ENCODE data around the gene DHRS3.

DHRS3 gene

GRCh38 chr1:12548973-12549459 is 69.0 kb downstream of the DHRS3 start:
- DNase-seq (ENCODE audit: low read depth): no peak
- no peak overlapping the region for H3K4me3 ChIP-seq (ENCODE audit: low read depth, low read length)
- TF ChIP-seq CTCF (IDR thresholded peaks at IDR 0.05; ENCODE audit: insufficient read depth, low read depth, low read length, missing control alignments): no peak

DNA sequence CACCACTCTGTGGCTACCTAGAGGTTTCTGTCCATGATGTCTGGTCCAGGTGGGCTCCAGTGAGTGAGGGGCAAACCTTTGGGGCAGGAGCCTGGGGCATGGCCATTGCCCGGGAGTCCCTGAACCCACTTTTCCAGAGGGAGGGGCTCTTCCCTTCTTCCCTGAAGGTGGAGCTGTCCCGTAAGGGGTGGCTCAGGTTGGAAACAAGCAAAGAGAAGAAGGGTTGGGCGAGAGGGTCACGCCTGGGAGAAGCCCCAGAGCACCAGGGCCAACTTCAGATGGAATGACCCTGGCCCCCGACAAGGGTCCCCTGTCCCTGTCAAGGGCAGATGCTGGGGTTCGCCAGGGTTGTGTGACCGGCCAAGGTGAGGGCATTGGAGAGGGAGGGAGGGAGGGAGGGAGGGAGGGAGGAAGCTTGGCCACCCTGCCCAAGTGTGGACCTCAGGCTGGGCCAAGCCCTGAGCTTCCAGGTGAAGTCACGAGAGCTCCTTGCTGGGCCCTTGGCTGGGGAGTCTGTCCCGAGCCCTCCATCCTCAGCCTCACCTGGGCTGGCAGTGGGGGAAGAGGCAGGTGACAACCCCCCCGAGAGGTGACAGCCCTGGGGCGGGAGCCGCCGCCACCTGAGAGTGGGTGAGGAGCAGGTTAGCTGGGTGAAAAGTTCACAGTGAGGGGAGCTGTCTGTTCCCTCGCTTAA is 69.6 kb downstream of the DHRS3 start:
- no peak for TF ChIP-seq CTCF (IDR thresholded peaks at IDR 0.05; ENCODE audit: insufficient read depth, low read depth, low read length, missing control alignments)
- no peak overlapping the region for H3K4me3 ChIP-seq (ENCODE audit: low read depth, low read length)
- DNase-seq (ENCODE audit: low read depth): no peak

- no peak overlapping the region for H3K4me3 ChIP-seq (ENCODE audit: low read depth, low read length)
- no peak for DNase-seq (ENCODE audit: low read depth)
- no peak for TF ChIP-seq CTCF (IDR thresholded peaks at IDR 0.05; ENCODE audit: insufficient read depth, low read depth, low read length, missing control alignments)
Measured at GRCh38 chr1:12547586-12548225, 70.3 kb downstream of the DHRS3 start.

- no peak for DNase-seq (ENCODE audit: low read depth)
- no peak for TF ChIP-seq CTCF (IDR thresholded peaks at IDR 0.05; ENCODE audit: insufficient read depth, low read depth, low read length, missing control alignments)
- H3K4me3 ChIP-seq (ENCODE audit: low read depth, low read length): no peak overlapping the region
Measured at GRCh38 chr1:12546771-12547585, 71.0 kb downstream of the DHRS3 start.

DNA sequence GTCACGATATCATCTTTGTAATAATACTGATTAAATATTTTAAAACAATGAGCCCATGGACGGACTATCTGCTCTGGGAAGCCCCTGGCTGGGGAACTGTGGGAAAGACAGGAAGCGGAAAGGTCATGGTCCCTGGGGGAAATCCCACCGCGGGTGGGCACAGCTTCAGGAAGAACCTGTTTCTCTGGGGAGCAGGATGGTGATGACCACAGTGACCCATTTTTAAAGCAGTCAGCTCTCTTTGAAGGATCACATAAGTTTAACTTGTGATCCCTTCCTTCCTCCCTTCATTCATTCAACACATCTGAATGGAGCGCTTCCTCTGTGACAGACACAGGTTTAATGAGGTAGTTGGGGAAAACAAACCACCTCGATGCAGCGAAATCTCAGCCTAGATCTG is 73.0 kb downstream of the DHRS3 start:
- no peak overlapping the region for H3K4me3 ChIP-seq (ENCODE audit: low read depth, low read length)
- no peak for TF ChIP-seq CTCF (IDR thresholded peaks at IDR 0.05; ENCODE audit: insufficient read depth, low read depth, low read length, missing control alignments)
- no peak for DNase-seq (ENCODE audit: low read depth)

DNA sequence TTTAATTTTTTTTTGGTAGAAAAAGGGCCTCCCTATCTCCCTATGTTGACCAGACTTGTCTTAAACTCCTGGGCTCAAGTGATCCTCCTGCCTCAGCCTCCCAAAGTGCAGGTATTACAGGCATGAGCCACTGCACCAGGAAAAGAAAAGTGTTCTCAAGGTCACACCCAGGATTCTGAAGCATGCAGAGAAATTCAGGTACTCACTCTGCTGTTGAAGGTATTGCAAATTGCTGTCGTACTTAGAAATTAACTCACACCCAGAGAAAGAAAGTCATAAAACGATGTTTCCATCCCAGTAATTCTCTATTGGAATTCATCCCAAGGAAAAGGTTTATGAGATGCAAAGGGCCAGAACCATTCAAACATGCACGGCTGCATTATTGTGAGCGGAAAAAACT is 73.7 kb downstream of the DHRS3 start:
- TF ChIP-seq CTCF (IDR thresholded peaks at IDR 0.05; ENCODE audit: insufficient read depth, low read depth, low read length, missing control alignments): no peak
- no peak for DNase-seq (ENCODE audit: low read depth)
- H3K4me3 ChIP-seq (ENCODE audit: low read depth, low read length): no peak overlapping the region
